T-helper 17 cell (primary cell): ENCODE measurements around the gene TECPR1. TPM values are rescaled to one million over a fixed set of nuclear protein-coding genes. Genes with fewer than 3 reads are reported as not detected.
A peak's percentile ranks its signal among the peaks of the same experiment; 100 is the strongest.

Source experiments
- ATAC-seq: fragments of 150-1000 bp; cut with Tn5 transposase; 2 replicates; pipeline ENCODE4 v1.10.0; 2021; ENCODE audit warnings: mild to moderate bottlenecking, moderate library complexity
- DNase-seq, 3 donors: peaks; one replicate each; pipeline versions ENCODE4 v3.0.0 to v3.0.0-alpha.2; 2020 to 2021
- H3K9me3 ChIP-seq: one replicate; pipeline ENCODE4 v1.7.0; 2013; ENCODE audit warnings: low read length, mild to moderate bottlenecking; ENCODE audit not compliant: control insufficient read depth, poor library complexity, severe bottlenecking
- H3K27ac Mint-ChIP-seq: one replicate; pipeline ENCODE4 v1.8.0; 2022; ENCODE audit warnings: mild to moderate bottlenecking, moderate library complexity, mixed read lengths
- H3K27me3 Mint-ChIP-seq: one replicate; pipeline ENCODE4 v1.8.0; 2022; ENCODE audit warnings: mixed read lengths
- H3K36me3 Mint-ChIP-seq: one replicate; pipeline ENCODE4 v1.8.0; 2022; ENCODE audit warnings: low read depth, mixed read lengths
- H3K4me1 Mint-ChIP-seq: one replicate; pipeline ENCODE4 v1.8.0; 2022; ENCODE audit warnings: mild to moderate bottlenecking, mixed read lengths
- H3K4me3 Mint-ChIP-seq: one replicate; pipeline ENCODE4 v1.8.0; 2022; ENCODE audit warnings: mild to moderate bottlenecking, moderate library complexity, mixed read lengths
- total RNA-seq, 4 donors: library from RNA in 2 of 4; stranded (reverse) in 2 of 4; gene quantifications; one replicate each; pipeline ENCODE4 v1.2.3 and lab custom pipeline; 2022 to 2026

The TECPR1 gene
- total RNA-seq, 2 donors from 2014 or later = 76.5 to 100 TPM

DNA sequence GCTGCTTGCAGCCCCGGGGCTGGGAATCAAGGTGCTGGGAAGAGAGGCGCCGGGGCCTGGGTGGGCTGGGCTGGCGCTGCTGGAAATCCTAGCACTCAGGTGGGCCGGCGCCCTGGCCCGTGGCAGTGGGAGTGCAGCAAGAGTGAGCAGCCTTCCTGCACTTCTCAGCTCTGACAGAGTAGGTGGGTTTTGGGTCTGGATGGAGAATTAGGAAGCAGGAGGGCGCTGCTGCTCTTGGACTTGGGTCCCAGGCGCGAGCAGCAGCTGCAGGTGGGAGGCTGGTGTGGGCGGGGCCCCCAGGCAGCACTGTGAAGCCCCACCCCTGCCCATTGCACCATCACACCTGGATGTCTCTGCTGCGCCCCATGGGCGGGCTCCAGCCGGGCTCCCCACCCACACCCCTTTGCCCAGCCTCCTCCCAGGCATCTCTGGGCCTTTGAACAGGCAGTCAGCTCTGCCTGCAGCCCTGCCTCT is 35.5 kb upstream of the TECPR1 start:
- H3K9me3 ChIP-seq = no peaks in the 10 kb centered on the region
- Mint-ChIP-seq H3K36me3 (peaks cover 2% of the 10 kb centered on the region), H3K27me3 (no peaks in the 10 kb centered on the region), H3K4me1 (peaks cover 22% of the 10 kb centered on the region), H3K4me3 (no peak overlapping the region), H3K27ac (no peak overlapping the region)
- ATAC-seq = no peak
- DNase-seq = no peak

- H3K36me3 Mint-ChIP-seq = peaks cover 2% of the 10 kb centered on the region
- peaks cover 24% of the 10 kb centered on the region for H3K4me1 Mint-ChIP-seq
- no peak for ATAC-seq
- H3K27me3 Mint-ChIP-seq = no peaks in the 10 kb centered on the region
- H3K27ac Mint-ChIP-seq = peak overlapping the region; percentile 79
- DNase-seq = no peak
- H3K9me3 ChIP-seq = no peaks in the 10 kb centered on the region
- no peak overlapping the region for H3K4me3 Mint-ChIP-seq
Measured at GRCh38 chr7:98286701-98287485, 34.9 kb upstream of the TECPR1 start.

DNA sequence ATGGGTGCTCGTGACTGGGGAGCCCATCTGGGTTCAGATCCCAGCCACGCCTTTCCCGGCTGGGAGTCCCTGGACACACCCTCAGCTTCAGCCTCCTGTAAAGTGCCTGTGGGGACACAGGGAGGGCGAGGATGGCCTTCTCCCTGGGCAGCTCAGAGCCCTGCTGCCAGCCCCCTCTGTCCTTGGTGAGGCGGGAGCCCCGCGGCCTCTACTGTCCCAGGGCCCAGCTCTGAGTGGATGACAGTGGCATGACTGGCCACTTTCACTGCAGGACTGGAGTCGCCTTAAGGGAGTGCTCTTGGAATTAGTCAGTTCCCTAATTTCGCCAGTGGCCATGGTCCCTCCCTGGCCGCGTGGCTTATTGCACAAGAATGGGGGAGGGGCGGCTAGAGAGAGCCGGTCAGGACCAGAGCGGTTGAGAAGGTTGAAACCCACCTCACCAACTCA is 34.1 kb upstream of the TECPR1 start:
- peak overlapping the region; percentile 79 for H3K27ac Mint-ChIP-seq
- peaks cover 2% of the 10 kb centered on the region for H3K36me3 Mint-ChIP-seq
- DNase-seq = no peak
- no peak for ATAC-seq
- peaks cover 24% of the 10 kb centered on the region for H3K4me1 Mint-ChIP-seq
- no peaks in the 10 kb centered on the region for H3K27me3 Mint-ChIP-seq
- no peaks in the 10 kb centered on the region for H3K9me3 ChIP-seq
- H3K4me3 Mint-ChIP-seq = no peak overlapping the region

- Mint-ChIP-seq H3K4me3 (no peak overlapping the region), H3K27ac (peak overlapping the region; percentile 79), H3K27me3 (no peaks in the 10 kb centered on the region), H3K36me3 (peaks cover 2% of the 10 kb centered on the region), H3K4me1 (peaks cover 26% of the 10 kb centered on the region)
- ATAC-seq = no peak
- H3K9me3 ChIP-seq = no peaks in the 10 kb centered on the region
- no peak for DNase-seq
Measured at GRCh38 chr7:98285157-98286092, 33.4 kb upstream of the TECPR1 start.

GRCh38 chr7:98284335-98285036 is 32.5 kb upstream of the TECPR1 start:
- H3K27me3 Mint-ChIP-seq = no peaks in the 10 kb centered on the region
- H3K36me3 Mint-ChIP-seq = peaks cover 2% of the 10 kb centered on the region
- H3K4me1 Mint-ChIP-seq = peaks cover 26% of the 10 kb centered on the region
- peak overlapping the region; percentile 56 for H3K27ac Mint-ChIP-seq
- no peak for ATAC-seq
- H3K9me3 ChIP-seq = no peaks in the 10 kb centered on the region
- peak overlapping the region; percentile 80 for H3K4me3 Mint-ChIP-seq
- no peak for DNase-seq

- DNase-seq (no peak), ATAC-seq (no peak)
- no peaks in the 10 kb centered on the region for H3K27me3 Mint-ChIP-seq
- H3K4me3 Mint-ChIP-seq = peak overlapping the region; percentile 80
- H3K36me3 Mint-ChIP-seq = peaks cover 2% of the 10 kb centered on the region
- H3K9me3 ChIP-seq = no peaks in the 10 kb centered on the region
- peak overlapping the region; percentile 56 for H3K27ac Mint-ChIP-seq
- H3K4me1 Mint-ChIP-seq = peaks cover 26% of the 10 kb centered on the region
Measured at GRCh38 chr7:98283887-98284222, 31.8 kb upstream of the TECPR1 start.

DNA sequence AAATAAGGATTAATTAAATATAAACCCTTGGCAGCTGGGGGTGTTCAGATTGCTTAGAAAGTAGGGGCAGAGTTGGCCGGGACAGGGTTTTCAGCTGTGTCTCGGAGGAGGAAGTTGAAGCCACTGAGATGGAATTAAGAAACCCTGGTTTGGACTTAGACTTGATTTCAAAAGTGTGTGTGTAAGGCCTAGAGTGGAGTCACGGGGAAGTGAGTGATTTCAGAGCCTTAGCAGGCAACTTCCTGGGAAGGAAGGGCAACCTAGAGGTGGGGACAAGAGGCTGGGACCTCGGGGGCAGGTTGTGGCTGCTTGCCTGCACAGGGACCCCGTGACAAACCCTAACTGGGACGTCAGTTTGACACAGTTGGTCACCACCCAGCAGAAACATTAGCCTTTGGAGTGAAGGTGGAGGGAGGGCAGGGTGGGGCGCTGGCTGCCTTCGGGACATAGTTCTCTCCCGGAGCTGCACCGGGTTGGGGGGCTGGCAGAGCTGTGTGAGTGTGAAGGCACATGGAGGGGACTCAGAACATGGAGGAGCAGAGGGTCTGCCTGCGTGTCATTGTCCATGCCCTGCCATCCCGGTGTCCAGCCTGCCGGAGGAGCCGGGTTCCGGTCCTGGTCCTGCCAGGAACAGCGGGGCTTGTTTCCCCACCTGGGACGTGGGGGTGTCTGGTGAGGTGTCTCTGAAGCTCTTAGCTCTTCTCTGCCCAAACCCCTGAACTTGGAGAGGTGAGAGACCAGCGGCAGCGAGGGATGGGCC is 31.3 kb upstream of the TECPR1 start:
- Mint-ChIP-seq H3K4me1 (peaks cover 26% of the 10 kb centered on the region), H3K27ac (peak overlapping the region; percentile 86), H3K4me3 (peak overlapping the region; percentile 81), H3K36me3 (no peaks in the 10 kb centered on the region), H3K27me3 (no peaks in the 10 kb centered on the region)
- no peak for ATAC-seq
- H3K9me3 ChIP-seq = no peaks in the 10 kb centered on the region
- no peak for DNase-seq

- no peaks in the 10 kb centered on the region for H3K9me3 ChIP-seq
- H3K4me3 Mint-ChIP-seq = peak overlapping the region; percentile 81
- DNase-seq (no peak), ATAC-seq (no peak)
- H3K36me3 Mint-ChIP-seq = no peaks in the 10 kb centered on the region
- H3K4me1 Mint-ChIP-seq = peaks cover 26% of the 10 kb centered on the region
- no peaks in the 10 kb centered on the region for H3K27me3 Mint-ChIP-seq
- peak overlapping the region; percentile 86 for H3K27ac Mint-ChIP-seq
Measured at GRCh38 chr7:98282703-98283102, 30.7 kb upstream of the TECPR1 start.

DNA sequence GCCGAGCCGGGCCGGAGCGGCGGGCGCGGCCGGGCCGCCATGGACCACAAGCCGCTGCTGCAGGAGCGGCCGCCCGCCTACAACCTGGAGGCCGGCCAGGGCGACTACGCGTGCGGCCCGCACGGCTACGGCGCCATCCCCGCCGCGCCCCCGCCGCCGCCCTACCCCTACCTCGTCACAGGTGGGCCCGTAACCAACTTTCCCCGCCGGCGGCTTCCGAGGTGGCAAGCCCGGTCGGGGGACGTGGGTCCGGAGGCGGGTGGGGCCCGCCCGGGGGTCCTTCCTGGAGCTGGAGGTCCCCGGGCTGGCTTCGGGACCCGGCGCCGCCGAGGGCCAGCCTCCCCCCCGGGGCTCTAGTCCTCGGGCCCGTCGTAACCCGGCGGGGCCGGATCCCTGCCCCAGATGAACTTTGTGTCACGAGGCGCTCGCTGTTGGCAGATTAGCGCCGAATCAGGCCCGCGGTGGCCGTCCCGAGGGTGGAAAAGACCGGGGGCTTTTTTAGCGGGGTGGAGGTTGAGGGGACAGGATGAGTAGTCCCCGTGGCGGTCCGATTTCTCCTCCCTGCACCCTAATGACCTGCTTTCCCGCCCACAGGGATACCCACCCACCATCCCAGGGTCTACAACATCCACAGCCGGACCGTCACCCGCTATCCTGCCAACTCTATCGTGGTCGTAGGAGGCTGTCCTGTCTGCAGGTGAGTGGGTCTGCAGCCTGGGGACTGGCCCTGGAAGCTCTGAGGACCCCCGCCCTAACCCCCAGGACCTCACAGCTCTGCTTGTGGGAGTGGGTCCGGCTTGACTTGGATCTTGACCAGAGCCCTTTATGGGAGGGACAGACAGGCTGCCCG is 29.9 kb upstream of the TECPR1 start:
- Mint-ChIP-seq H3K36me3 (no peaks in the 10 kb centered on the region), H3K27me3 (no peaks in the 10 kb centered on the region), H3K27ac (peak overlapping the region; percentile 86), H3K4me3 (peak overlapping the region; percentile 81), H3K4me1 (peaks cover 26% of the 10 kb centered on the region)
- ATAC-seq (peak; percentile 37), DNase-seq (peak in 1 of 3 donors; percentile 23)
- no peaks in the 10 kb centered on the region for H3K9me3 ChIP-seq

GRCh38 chr7:98280791-98281756 is 29.0 kb upstream of the TECPR1 start, which contains the start of gene BRI3:
Gene BRI3, plus strand, starts transcription at chr7:98281686. Its CDS starts 110 bp downstream, at chr7:98281796.
- H3K4me1 Mint-ChIP-seq = peaks cover 21% of the 10 kb centered on the region
- peak within 1 kb of the TSS; percentile 86 for H3K27ac Mint-ChIP-seq
- no peaks in the 10 kb centered on the region for H3K36me3 Mint-ChIP-seq
- ATAC-seq = peak; percentile 85
- peak within 1 kb of the TSS; percentile 86 for H3K4me3 Mint-ChIP-seq
- H3K27me3 Mint-ChIP-seq = no peaks in the 10 kb centered on the region
- no peaks in the 10 kb centered on the region for H3K9me3 ChIP-seq
- peak; percentile 81 to 96 (median 93) for DNase-seq

GRCh38 chr7:98280296-98280695 is 28.3 kb upstream of the TECPR1 start:
- no peaks in the 10 kb centered on the region for H3K36me3 Mint-ChIP-seq
- H3K9me3 ChIP-seq = no peaks in the 10 kb centered on the region
- H3K4me1 Mint-ChIP-seq = peaks cover 21% of the 10 kb centered on the region
- H3K27me3 Mint-ChIP-seq = no peaks in the 10 kb centered on the region
- ATAC-seq (no peak), DNase-seq (no peak)
- H3K27ac Mint-ChIP-seq = peak overlapping the region; percentile 68
- peak overlapping the region; percentile 86 for H3K4me3 Mint-ChIP-seq
